CD4-positive, alpha-beta T cell treated with Interferon alpha-2 for 1 hour (primary cell): ENCODE results near the gene EFNA5.
"Not testable (repeated sequence)": the region's sequence is repeated elsewhere in the genome, so short reads cannot be mapped to it uniquely, and the experiment has no call there.

Source experiments
- DNase-seq, 2 donors: peaks; one replicate each; pipeline ENCODE4 v3.0.0-alpha.2; 2020 to 2022

EFNA5 gene

DNA sequence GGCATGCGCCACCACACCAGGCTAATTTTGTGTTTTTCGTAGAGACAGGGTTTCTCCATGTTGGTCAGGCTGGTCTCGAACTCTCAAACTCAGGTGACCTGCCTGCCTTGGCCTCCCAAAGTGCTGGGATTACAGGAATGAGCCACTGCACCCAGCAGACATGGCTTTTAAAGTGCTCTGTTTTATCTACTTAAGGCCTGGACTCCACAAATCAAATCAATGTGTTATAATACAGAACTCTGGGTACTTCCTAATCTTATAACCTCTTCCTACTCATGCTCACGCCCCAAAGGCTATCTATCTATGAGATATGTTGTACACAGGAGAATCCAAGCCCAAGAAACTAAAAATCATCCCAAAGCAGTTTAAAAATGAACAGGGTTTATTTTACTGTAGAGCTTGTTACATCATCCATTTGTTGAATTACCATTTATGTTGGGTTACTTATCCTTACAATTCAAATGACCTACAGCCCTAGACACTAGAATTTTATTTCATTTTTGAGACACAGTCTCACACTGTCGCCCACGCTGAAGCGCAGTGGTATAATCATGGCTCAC is 155.1 kb downstream of the EFNA5 start:
- DNase-seq = no peak

DNA sequence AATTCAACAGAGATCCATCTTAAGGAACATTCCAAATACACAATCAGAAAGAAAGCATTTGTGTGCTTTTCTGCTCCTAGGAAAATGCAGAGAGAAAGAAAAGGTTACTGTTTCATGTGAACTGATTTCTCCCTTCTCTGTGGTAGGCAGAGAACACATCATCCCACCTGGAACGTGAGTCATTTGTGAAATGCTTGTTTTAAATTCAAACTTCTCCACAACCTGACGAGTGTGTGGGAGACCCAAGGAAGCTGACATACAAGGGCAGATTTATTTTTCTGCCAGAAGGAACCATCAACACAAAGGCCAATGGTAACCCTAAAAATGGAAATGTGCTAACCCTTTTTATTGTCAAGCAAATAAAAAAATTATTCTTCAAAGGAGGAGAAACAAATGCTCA is 156.4 kb downstream of the EFNA5 start:
- no peak for DNase-seq

DNA sequence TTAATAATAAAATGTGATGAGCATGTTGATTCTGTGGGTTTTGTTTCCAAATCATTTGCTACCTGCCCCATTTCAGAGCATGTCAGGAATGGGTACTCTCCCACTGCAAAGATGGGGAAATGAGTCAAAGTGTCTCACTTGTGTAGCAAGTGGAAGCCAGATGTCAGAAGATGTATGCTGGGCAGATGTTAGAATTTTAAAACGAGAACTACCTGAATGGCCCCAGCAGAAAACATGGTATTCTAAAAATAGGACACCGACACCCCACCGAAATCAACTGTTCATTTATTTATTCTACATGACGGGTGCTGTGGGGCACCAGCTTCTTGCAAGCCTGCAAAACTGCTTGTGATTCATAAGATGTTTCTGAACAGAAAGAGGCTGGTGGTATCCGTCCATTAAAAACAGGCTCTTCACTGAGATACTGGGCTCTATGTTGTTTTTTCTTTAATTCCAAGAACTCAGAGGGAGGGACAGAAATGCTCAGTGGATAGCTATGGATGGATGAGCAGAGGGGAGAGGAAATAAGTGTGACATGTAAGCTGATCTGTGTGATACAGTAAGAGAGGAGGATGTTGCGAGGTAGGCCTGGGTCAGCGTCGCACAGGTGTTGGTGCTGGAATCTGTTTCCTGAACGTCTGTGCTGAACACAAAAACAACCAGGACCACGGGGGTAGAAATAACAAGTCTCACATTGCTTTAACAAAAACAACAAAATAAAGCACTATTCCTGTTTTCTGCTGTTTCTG is 157.2 kb downstream of the EFNA5 start:
- no peak for DNase-seq

DNA sequence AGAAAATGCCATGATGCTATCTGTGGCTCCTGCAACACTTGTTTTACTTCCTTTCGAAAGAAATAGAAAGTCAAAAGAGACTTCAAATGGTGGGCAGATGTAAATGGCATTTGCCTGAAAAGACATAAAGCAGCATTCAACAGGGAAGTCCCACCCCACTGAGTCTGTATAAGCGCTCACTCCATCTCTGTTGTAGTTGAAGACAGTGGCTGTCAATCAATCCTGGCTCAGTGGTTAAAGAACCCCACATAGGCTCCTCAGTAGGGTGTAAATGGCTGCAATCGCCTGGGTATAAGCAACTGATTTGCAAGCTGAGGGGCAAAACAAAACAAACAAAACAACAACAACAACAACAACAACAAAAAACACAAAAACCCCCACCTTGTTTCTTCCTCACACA is 158.7 kb downstream of the EFNA5 start:
- no peak for DNase-seq

DNA sequence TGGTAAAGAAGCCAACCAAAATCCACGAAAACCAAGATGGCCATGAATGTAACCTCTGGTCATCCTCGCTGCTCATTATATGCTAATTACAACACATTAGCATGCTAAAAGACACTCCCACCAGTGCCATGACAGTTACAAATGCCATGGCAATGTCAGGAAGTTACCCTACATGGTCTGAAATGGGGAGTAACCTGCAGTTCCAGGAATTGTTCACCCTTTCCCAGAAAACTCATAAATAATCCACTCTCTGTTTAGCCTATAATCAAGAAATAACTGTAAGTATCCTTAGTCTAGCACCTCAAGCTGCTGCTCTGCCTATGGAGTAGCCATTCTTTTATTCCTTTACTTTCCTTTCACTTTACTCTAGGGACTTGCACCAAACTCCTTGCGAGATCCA is 160.6 kb downstream of the EFNA5 start:
- no peak for DNase-seq

DNA sequence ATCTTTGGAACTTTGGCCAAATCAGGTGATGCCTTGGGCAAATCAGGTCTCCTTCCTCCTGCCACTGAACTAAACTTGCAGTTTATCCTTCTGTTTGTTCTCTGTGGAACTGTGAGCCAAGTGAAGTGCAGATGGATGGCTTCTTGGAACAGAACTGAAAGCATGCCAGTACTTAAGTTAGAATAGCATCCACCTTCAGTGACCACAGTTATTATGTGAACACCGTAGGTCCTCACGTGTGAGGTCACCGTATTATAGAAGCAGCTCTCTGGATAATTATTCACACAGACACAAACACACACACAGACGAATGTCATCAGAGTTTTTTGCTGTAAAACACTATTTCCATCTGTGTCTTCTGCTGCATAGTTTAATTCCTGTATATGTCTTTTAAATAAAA is 162.6 kb downstream of the EFNA5 start:
- no peak for DNase-seq

DNA sequence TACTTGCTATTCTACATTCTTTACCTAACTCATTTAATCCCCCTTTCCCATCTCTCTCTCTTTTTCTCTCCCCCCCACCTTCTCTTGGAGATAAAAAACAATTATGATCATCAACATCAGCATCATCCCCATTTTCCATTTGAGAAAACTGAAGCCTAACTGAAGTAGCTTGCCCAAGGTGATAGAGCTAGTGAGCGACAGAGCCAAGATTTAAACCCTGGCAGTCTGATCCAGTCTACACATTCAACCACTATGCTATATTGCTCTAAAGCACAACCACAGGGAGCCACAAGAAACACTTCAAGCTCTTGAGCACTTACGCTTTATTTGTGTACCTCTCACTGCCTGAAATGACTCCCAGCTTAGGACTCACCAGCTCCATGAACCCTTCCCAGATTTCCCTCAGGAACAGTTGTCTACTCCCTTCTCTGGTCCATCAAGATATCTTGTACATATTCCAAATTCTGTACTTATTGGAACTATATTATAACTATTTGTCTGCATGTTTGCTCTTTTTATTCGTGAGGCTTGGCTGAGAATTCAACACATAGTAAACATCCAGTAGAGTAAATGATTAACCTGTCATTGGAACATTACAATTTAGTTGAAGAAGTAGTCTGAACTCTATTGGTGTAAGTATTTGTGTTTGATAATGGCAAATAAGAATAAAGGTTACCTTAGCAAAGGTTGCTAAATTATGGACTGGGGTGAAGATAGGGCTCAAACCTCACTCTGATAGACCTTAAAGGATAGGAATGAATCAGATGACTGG is 164.8 kb downstream of the EFNA5 start:
- DNase-seq = no peak

DNA sequence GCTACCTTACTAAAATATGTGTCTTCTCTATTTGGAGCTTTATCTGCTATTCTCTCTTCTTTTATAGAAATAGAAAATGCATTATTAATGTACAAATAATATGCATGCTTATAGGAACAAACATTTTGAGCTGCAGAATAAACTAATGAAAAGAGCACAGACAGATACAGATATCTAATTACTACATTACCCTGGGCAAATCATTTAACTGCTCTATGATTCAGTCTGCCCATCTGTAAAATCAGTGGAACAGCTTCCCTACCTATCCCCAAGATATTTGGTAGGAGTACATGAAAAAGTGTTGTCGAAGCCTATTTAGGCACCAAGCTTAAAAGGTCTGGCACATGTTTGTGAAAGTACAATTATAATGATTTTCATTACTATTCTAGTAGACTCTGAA is 166.3 kb downstream of the EFNA5 start:
- no peak for DNase-seq

DNA sequence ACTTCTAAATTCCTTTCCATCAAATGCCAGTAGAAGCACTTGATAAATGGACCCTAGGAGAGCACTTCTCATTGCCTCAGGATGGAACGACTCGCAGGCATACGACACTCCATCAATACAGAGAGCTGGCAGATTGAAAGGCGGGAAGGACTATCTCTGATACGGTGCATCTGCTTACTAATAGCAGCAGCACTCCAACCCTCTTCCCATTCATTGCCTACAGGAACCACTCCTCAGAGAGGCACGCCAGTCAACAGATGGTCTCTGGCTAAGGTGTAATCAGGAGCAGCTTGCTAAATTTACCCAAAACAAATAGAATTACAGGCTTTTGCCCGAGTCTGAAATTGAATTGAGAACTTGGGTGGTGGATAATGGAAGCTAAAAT is 168.1 kb downstream of the EFNA5 start:
- DNase-seq = no peak

DNA sequence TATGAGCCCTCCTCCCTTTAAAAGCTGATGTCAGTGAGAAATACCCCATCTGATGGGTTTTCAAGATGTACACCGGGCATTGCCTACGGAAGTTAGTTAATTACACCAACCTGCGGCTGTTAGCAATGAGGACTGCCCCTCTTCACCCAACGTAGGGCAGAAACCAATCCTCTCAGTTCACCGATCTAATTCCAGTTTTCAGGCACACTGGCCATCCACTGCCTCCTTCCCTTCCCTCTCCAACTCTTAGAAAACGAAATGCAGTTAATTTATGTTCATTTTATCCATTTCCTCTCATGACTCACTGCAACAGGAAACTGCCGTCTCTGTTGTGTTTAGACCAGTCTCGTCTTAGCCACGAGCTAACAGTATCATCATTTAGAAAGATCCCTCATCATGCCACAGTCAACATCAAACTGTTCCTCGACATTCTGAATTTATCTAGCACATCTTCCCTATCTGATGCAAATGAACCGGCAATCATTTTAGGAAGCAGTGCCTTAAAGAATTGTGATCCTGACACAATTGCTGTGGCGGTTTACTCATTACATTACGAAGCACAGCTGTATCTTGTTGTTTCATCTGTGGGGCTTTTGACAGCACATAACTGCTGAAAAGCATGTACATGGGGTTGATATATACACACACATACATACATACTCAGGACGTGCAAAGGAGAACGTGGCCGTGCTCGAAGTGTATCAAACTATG is 168.6 kb downstream of the EFNA5 start:
- DNase-seq = peak in 1 of 2 donors; percentile 26

DNA sequence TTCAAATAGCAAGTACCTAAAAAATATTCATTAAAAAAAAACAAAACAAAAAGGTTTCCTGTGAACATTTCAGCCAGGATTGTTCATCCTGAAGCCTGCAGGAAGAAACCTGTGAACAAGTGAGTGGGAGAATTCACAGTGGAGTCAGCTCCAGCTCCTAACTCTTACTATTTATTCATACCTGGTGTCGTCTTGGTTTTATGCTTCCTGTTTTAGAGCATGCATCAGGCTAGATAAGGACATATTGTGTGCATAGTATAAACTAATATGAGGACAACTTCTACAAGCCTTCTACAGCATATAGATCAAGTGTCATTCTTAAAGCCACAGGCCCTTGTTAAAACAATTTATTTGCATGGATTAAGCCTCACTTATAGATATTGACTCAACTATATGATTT is 169.9 kb downstream of the EFNA5 start:
- DNase-seq = no peak

DNA sequence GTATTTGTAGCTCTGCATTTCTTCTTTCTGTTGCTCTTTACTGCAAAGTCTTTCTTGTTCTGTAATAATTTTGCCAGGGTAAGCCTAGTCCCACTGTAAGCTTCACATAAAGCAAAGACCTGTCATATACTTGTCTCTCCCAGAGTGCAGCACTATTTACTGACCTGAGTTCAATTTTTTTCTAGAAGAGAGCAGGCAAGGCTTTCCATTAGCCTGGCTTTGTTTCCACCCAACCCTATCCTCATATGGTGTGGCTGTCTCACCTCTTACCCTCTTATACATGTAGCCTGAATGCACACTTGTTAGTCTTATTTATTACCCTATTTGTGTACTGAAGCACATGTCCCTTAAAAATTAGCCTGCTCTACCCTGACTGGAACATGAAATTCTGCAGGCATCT is 170.4 kb downstream of the EFNA5 start:
- DNase-seq = no peak

DNA sequence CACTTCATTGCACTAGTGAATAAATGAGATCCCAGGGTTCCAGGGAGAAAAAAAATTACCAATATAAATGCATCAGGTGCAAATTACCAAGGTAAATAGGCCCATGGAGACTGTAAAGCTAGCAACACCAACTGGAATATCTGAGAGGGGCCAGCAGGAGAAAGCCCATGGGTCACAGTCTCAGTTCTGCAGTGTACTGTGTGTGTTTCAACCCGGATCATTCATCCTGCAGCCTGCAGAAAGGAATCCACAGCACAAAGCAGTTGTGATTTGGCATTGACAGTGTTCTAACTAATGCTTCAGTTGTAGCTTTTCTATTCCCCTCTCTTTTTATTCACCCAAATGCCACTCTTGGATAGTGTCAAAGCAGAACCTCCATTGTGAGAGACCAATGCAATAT is 171.0 kb downstream of the EFNA5 start:
- DNase-seq = no peak

DNA sequence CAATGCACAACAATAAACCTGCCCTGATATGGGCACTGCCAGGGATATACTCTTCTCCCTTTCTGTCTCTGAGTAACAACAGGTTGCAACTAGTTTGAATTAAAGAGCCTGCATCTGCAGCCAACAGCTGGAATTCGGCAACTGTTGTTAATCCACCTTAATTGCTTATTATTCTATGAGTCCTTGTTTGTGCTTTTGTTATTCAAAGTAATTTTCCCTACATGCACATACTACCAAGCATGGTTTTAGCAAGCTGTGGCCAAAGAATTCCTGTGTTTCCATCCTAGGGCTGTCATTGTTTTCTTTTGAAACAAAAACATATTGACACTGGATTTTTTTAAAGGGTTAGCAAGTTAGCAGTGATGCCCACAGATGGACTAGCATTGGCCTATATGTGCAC is 171.5 kb downstream of the EFNA5 start:
- no peak for DNase-seq

DNA sequence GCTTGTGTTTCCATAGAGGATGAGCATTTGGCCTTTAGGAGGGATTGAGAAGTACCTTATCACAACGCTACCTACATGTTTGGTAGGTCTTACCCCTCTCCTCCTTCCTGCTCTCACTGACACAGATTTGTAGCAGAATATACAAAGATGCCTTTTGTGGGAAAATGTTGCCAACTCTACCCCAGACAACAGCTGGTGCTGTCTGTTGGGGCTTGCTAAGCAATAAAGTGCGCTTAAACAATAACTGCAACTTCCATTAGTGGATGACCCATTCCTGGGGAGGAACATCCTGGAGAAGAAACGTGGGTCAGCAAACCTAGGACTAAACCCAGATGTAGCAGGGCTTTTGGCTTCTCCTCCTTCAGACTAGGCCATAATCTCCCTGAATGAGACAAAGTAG is 174.3 kb downstream of the EFNA5 start:
- DNase-seq = no peak

DNA sequence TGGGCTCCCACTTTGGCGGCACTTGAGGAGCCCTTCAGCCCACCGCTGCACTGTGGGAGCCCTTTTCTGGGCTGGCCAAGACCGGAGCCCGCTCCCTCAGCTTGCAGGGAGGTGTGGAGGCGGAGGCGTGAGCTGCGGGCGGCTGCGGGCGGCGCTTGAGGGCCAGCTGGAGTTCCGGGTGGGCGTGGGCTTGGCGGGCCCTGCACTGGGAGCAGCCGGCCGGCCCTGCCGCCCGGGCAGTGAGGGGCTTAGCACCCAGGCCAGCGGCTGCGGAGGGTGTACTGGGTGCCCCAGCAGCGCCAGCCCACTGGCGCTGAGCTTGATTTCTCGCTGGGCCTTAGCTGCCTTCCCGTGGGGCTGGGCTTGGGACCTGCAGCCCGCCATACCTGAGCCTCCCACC is 176.6 kb downstream of the EFNA5 start:
- DNase-seq = not testable (repeated sequence)

DNA sequence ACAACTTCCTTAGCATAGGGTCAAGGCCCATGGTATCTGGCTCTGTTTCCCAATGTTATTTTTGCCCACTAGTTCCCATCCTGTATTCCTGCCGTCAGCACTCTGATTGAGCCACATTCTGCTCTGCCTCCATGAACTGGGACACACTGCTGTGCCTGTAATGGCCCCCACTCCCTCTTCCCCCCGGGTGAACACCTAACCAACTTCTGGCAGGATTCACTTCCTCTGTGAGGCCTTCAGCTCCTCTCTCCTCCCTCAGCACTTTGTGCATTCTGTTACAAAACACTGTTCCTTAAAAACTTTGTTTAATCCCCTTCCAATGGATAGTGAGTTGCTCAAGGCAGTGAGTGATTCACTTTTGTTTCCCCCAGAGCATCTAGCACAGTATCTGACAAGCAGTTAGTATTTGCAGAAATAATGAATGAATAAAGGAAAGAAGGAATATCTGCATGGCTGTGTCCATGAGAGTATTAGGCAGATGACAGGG is 183.6 kb downstream of the EFNA5 start:
- no peak for DNase-seq

DNA sequence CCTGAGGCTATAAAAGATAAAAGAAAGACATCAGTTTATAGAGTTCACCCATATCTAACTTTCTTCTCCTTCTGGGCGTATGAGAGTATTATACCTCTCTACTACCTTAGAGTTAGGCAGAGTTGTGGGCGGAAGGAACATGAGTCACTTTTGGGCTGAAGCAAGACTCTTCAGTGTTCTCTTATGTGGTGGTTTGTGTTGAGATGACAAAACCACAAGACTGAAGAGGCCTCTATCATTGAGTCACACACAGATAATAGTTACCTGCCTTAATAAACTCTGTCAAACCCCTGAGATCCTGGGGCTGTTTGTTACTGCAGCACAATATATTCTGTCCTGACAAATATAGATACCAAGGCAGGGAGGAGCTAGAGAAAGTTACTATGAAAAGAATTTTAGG is 184.2 kb downstream of the EFNA5 start:
- DNase-seq = peak; percentile 20 to 61

DNA sequence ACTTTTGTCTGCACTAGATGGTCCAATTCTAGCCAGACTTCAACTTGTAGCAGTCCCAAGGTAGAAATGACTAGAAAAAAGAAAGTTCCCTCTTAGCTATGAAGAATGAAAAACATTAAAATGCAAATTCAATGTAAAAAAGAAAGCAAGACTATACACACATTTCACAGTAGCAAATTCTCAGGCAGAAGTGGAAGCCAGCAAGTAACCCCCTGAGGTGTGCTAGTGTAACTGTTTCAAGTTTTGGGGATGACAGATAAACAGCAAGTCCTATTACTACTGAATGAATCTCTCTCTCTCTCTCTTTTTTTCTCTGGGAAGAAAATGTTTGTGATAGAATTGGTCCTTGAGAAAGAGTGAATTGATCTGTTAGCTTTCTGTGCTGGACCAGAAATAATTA is 185.6 kb downstream of the EFNA5 start:
- no peak for DNase-seq

DNA sequence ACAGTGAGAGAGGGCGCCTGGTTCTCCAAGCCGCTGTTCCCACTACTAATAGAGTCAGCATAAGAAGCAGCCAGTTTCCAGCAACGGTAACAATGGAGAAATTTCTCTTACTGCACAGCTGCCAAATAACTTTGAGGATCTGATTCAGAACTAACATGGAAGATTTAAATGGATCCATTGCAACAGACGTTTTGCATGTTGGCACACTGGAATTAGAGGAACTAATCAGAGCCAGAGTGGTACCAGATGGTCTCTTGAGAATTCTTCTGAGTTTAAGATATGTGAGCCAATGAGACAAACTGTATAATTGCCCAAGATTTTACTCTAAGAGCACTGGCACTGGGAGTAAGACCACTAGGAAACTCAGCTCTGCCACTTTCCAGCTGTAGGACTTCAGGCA is 186.5 kb downstream of the EFNA5 start:
- DNase-seq = no peak

DNA sequence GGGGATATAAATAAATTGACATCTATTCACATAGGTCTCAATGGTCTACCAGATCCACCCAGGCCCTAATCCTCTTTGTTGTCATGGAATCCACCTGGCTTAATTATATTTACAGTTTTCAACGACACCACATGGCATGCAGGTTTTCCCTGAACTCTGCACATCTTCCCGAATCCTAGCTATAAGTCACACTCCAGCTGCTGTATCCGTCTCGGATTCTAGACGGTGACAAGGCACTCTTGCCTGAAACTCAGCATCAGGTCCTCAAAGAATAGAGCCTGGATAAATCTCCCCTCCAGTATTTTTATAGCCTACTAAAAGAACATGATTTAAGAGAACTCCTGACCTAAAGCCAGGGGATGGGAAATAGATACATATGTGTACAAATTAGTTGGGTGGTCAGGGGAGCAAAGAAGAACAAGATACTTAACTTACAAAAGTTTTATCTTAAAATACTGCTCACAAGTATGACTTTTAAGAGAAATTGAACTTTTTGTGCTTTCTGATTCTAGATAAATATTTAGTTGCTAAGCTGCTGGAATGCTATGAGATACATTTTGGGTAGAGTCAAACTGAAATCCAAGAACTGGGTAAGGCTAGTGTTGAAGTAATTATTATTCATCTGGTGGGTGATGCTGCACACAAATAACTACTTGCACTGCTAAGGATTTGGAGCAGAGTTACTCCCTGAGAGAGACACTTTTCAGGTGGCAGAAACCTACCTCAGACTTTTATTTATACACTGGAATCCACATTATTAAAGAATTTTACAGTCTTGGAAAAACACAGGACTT is 187.3 kb downstream of the EFNA5 start:
- no peak for DNase-seq

DNA sequence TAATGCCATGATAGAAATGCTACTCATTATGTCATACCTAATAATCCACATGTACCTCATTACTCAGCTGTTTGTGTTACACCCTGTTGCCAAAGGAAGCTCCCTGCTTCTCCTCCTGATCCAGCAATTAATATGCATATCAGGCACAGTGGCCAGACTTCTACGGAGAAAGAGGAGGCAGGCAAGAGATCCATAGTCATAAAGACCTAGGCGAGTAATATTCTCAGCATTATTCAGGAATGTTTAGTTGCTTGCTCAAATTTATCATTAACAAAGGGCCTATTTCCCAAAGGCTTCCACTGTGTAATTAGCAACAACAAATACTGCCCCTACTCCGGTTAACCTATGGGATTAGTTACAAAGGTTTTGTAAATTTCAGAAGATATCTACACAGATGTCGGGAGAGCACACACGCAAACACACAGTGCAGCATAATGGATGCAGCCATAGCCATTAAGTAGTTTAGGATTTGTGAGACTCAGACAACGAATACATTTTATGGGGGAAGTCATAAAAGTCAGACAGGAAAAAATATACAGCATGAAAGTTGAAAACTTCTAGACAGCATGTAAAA is 192.6 kb downstream of the EFNA5 start:
- no peak for DNase-seq
